ENCODE data around the gene EMP1.

GRCh38 chr12:13164921-13165616, 31.5 kb upstream of the EMP1 start:
- TF ChIP-seq CTCF (IDR thresholded peaks at IDR 0.05) (no peak), POLR2A (IDR thresholded peaks at IDR 0.05) (no peak)

Measured in transverse colon (tissue), 3 donors.